GM12801 (cell line): ENCODE data around the gene ETNK2.

Experiments used
- TF ChIP-seq, protein P1 (sequence below): IDR thresholded peaks from one replicate; pipeline ENCODE4 v1.5.1; 2011; ENCODE audit warnings: control low read depth; ENCODE audit not compliant: insufficient read length; ENCODE audit errors: extremely low read depth

Gene ETNK2

DNA sequence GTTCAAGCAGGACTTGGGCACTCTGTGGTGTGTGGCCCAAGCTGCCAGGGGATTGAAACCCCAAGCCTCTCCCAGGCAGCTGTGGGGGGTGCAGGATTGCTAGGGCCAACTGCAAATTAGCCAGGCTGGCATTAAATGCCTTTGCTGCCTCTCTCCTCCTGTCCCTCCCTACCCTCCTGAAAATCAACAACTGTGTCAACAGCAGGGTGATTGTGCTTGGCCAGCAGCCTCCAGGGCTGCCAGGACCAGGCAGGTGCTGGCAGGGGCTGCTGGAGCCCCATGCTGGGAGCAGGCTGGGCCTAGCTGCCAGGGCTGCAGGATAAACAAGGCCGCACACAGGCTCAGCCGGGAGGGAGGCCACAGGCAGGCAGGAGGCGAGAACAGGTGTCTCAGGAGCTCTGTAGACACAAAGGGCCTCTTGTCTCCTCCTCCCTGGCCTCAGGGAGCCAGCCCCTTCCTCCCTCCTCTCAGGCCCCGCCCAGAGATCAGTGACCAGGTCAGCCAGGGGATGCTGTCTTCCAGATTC is 67.5 kb downstream of the ETNK2 start:
- TF ChIP-seq, protein P1, sequence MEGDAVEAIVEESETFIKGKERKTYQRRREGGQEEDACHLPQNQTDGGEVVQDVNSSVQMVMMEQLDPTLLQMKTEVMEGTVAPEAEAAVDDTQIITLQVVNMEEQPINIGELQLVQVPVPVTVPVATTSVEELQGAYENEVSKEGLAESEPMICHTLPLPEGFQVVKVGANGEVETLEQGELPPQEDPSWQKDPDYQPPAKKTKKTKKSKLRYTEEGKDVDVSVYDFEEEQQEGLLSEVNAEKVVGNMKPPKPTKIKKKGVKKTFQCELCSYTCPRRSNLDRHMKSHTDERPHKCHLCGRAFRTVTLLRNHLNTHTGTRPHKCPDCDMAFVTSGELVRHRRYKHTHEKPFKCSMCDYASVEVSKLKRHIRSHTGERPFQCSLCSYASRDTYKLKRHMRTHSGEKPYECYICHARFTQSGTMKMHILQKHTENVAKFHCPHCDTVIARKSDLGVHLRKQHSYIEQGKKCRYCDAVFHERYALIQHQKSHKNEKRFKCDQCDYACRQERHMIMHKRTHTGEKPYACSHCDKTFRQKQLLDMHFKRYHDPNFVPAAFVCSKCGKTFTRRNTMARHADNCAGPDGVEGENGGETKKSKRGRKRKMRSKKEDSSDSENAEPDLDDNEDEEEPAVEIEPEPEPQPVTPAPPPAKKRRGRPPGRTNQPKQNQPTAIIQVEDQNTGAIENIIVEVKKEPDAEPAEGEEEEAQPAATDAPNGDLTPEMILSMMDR, result no peak

DNA sequence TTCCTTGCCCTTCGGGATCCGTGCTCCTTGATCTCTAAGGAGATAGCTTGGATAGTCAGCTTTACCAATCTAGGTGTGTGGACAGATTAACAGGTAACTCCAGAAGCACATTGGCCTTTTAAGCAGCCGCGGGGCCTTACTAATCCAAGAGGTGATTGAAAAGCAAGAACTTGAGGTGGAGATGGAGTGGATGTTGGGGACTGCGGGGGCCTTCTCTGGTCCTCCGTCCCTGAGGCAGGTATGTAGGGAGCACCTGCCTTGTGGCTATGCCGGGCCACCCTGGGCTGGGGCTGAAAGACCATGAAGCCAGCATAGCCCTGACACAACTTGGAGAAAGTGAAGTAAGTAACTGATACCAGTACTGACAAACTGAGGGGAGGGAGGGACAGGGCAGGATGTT is 68.4 kb downstream of the ETNK2 start:
- TF ChIP-seq, protein P1, result no peak

DNA sequence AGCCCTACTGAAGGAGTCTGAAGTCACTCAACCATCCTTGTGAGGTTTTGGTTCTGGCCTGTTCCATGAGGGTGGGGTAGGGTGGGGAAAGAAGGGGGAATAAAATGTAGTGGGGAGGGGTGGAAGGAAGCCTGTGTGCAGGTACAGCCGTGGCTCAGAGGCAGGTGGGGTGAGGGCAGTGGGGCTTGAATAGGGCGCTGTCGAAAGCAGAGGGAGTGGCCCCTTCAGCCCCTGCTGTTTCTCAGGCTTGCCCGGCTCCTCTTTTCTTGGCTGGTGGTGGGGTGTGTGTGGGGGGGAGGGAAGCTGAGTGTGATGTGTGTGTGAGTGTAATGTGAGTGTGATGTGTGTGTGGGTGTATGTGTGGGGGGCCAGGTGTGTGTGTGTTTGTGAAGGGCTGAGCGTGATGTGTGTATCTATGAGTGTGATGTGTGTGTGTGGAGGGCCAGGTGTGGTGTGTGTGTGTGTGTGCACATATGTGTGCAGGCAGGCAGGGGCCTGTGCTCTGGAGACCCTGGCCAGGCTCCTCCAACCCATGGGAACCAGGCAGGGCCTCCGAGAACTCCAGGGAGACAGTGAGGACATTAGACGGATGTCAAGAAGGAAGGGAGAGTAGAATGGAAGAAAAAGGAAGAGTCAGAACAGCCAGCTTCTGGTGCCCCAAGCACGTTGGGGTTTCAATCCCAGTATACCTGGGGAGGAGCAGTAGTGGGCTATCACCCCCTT is 69.9 kb downstream of the ETNK2 start:
- TF ChIP-seq, protein P1, result no peak

DNA sequence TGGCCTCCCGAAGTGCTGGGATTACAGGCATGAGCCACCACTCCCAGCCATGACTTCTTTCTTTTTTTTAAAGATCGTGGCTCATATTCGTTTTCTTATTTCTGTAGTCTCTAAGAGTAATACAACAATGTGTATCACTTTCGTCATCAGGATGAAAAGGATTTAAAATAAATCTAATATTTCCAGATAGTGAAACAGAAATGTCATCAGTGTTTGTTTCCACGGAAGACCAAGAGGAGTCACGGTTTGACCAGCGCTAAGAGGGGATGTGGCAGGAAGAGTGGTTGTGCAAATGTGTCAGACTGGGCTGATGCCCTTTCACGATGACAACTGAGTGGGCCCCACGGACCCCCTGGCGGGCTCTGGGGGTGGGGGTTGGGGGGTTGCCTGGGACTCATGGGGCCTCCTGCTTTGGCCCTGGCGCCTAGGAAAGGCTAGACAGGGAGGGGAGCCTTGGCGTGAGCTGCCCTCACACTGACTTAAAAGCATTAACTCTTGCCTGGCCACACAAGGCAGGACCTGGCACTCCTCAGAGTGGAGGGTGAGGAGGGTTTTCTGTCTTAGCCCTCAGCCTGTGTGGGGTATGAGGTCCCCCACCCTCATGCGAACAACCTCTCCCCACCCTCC is 70.6 kb downstream of the ETNK2 start:
- TF ChIP-seq, protein P1, result no peak
